HL-60 (cell line): Measurements from ENCODE around the gene CIB4.

Source experiments
- DNase-seq, 2 experiments: peaks; one replicate each; pipeline ENCODE4 v3.0.0-alpha.2; 2010 to 2020; ENCODE audit warnings: low read depth in 1 of 2, low spot score in 1 of 2
- H3K27ac ChIP-seq: fragments of 250-450 bp; sonication (Bioruptor Pico); replicated peaks from 2 replicates; pipeline ENCODE4 v1.5.1; 2020; ENCODE audit warnings: mild to moderate bottlenecking, moderate library complexity
- H3K27me3 ChIP-seq: fragments of 250-450 bp; sonication (Bioruptor Pico); 2 replicates; pipeline ENCODE4 v1.5.1; 2021; ENCODE audit warnings: mild to moderate bottlenecking, moderate library complexity; ENCODE audit not compliant: insufficient read depth, poor library complexity, severe bottlenecking
- H3K4me3 ChIP-seq: replicated peaks from 2 replicates; pipeline ENCODE4 v1.5.1; 2011; ENCODE audit warnings: mild to moderate bottlenecking, control low read depth, low read length; ENCODE audit not compliant: insufficient read depth
- CTCF ChIP-seq: IDR thresholded peaks from one replicate; pipeline ENCODE4 v1.5.1; 2011; ENCODE audit warnings: low read length, control low read depth, inconsistent platforms; ENCODE audit not compliant: insufficient read depth
- GABPA ChIP-seq: IDR thresholded peaks from 2 replicates; pipeline ENCODE4 v1.6.1; 2012; ENCODE audit warnings: low read depth
- POLR2AphosphoS5 ChIP-seq: IDR thresholded peaks from 2 replicates; pipeline ENCODE4 v1.6.1; 2012; ENCODE audit warnings: low read depth
- REST ChIP-seq: IDR thresholded peaks from 2 replicates; pipeline ENCODE4 v1.6.1; 2012; ENCODE audit warnings: low read depth; ENCODE audit not compliant: insufficient replicate concordance
- SPI1 ChIP-seq: IDR thresholded peaks from 2 replicates; pipeline ENCODE4 v1.6.1; 2012; ENCODE audit warnings: low read depth, mild to moderate bottlenecking, borderline replicate concordance

CIB4 gene

GRCh38 chr2:26579723-26580040, 61.5 kb downstream of the CIB4 start:
- DNase-seq: no peak
- TF ChIP-seq GABPA (no peak), CTCF (no peak), POLR2AphosphoS5 (no peak), REST (no peak), SPI1 (no peak)
- H3K27ac ChIP-seq: no peak overlapping the region
- H3K4me3 ChIP-seq: no peak overlapping the region
- peaks cover 24% of the 10 kb centered on the region for H3K27me3 ChIP-seq

- Histone ChIP-seq H3K27ac (no peak overlapping the region), H3K27me3 (peaks cover 22% of the 10 kb centered on the region), H3K4me3 (no peak overlapping the region)
- TF ChIP-seq SPI1: no peak
- no peak for DNase-seq
Observed at GRCh38 chr2:26579025-26579722, 62.0 kb downstream of the CIB4 start.

- Histone ChIP-seq H3K27me3 (peaks cover 16% of the 10 kb centered on the region), H3K4me3 (no peak overlapping the region), H3K27ac (no peak overlapping the region)
- DNase-seq: no peak
- TF ChIP-seq POLR2AphosphoS5 (no peak), CTCF (no peak), REST (no peak), SPI1 (no peak), GABPA (no peak)
Observed at GRCh38 chr2:26578581-26578980, 62.6 kb downstream of the CIB4 start.

- H3K27ac ChIP-seq: no peak overlapping the region
- no peak for DNase-seq
- H3K4me3 ChIP-seq: no peak overlapping the region
- peaks cover 13% of the 10 kb centered on the region for H3K27me3 ChIP-seq
- no peak for TF ChIP-seq SPI1
- no peak for TF ChIP-seq CTCF
- TF ChIP-seq POLR2AphosphoS5: no peak
- no peak for TF ChIP-seq REST
Observed at GRCh38 chr2:26578113-26578458, 63.1 kb downstream of the CIB4 start.
